Dendritic cell treated with granulocyte-macrophage colony-stimulating factor and Interleukin-4, amounts not matched to agents 40 ng/mL and 50 ng/mL, for 4 days (primary cell): Measurements from ENCODE around the gene OR7G1.

ENCODE experiments used
- H3K27ac Mint-ChIP-seq: one replicate; pipeline ENCODE4 v1.8.0; 2022; ENCODE audit warnings: mild to moderate bottlenecking, mixed read lengths
- H3K27me3 Mint-ChIP-seq: one replicate; pipeline ENCODE4 v1.8.0; 2022; ENCODE audit warnings: mild to moderate bottlenecking, mixed read lengths
- H3K36me3 Mint-ChIP-seq: one replicate; pipeline ENCODE4 v1.8.0; 2022; ENCODE audit warnings: low read depth, mixed read lengths
- H3K4me1 Mint-ChIP-seq: one replicate; pipeline ENCODE4 v1.8.0; 2022; ENCODE audit warnings: low read depth, mixed read lengths
- H3K4me3 Mint-ChIP-seq: one replicate; pipeline ENCODE4 v1.8.0; 2022; ENCODE audit warnings: mild to moderate bottlenecking, moderate library complexity, mixed read lengths
- H3K9me3 Mint-ChIP-seq: one replicate; pipeline ENCODE4 v1.8.0; 2022; ENCODE audit warnings: mixed read lengths
- intact Hi-C: fragments of 100-400 bp; cut with micrococcal nuclease; formaldehyde crosslinking; loops from one replicate; pipeline ENCODE4 v1.15.0; 2022

Gene OR7G1

DNA sequence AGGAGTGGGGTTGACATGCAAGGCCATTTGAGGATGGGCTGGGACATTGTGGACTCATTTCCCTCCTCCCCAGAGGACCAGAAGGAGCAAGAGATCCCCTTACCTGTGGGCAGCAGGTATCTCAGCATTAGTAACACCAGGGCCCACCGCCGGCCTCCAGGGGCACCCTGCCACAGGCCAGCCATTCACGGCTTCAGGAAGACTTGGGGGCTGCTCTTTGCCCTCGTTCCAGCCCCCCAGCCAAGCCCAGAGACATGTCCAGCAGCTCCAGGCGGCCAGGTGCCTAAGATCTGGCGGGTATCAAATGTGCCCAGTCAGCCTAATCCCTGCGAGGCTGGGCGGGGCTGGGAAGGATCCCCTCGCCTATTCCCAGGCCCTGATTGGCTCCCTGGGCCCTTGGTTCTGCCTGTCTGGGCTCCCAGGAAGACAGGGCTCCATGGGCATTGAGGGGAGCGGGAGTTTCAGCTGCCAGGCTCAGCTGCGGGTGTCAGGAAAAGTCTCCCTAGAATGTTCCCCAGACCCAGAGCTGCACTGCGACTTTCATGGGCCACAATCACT lies 50.0 kb downstream of the OR7G1 start:
- Mint-ChIP-seq H3K36me3 (no peaks in the 10 kb centered on the region), H3K4me1 (no peaks in the 10 kb centered on the region), H3K27ac (no peak overlapping the region), H3K4me3 (no peak overlapping the region), H3K9me3 (no peaks in the 10 kb centered on the region), H3K27me3 (no peaks in the 10 kb centered on the region)
- intact Hi-C loops: no loop called here
